ENCODE data around the gene HAGH.
"Not testable (repeated sequence)": the region's sequence is repeated elsewhere in the genome, so short reads cannot be mapped to it uniquely, and the experiment has no call there.

HAGH gene

DNA sequence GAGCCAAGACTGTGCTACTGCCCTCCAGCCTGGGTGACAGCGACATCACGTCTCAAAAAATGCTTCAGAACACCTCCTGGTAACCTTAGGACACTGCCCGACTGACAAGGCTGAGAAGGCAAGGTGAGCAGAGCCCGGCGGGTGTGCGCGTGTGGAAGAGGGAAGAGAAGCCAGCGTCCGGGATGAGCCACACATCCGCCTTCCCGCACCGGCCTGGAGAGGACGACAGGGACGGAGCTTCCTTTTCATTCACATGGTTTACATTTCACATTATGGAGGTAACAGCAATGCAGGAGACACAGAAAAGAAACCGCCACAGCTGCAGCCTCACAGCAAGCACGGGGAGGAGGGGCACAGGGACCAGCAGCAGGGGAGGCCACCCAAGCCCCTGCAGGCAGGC is 16.5 kb downstream of the HAGH start:
- no peak for DNase-seq (ENCODE audit: low read depth)

DNA sequence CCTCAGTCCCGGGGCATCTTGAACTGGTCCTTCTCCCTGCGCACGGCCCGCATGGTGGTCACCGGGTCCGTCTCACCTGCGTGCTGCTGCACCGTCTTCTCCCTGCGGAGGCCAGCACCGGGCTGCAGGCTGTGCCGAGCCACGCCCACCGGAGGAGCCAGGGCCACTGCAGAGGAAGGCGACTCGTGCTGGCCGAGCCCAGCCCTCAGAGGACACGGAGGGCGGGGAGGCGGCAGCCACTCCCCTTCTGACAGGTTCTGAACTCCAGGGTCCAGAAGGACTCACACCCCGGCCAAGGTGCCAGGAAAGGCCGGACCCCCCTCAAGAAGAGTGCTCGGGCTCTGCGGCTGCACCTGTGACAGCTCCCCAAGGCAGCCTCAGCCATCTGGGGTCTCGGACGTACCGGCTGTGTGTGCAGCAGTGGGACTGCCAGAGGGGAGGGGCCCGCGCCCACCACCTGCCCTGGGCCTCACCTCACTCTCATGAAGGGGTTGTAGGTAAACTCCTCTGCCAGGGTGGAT is 17.3 kb downstream of the HAGH start:
- no peak for DNase-seq (ENCODE audit: low read depth)

DNA sequence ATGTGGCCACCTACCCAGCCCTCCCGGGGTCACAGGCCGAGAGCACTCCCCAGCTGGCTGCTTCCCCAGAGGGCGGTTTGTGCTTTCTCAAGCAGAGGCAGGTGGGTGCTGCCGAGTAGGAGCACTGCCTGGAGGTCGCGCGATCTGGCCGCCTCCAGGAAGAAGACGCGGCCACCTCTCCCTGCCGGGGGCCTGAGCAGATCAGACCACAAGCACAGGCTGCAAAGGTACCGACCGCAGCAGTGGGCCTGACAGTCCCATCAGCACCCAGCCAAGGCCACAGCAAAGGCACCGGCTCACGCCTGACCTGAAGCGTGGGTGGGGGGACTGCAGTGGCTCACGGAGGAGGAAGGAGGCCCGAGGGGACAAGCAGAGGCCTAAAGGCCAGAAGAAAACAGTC is 17.9 kb downstream of the HAGH start:
- DNase-seq (ENCODE audit: low read depth): no peak

DNA sequence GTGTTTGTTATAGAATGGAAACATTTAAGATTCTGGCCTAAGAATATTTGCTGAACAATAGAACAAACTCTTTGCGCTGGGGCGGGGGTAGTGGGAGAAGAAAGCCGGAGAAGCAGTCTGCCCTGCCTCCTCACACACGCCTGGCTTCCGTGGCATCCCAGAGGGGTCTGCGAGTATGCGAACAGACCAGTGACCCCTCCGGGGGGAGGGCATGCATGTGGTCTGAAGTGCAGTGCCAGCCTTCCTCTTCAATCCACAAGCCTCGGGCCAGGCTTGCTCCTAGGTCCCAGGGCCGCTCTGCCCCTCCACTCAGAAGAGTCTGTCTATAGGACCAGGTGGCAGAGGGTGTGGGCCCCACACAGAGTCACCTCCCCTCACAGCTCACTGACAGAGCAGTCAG is 19.0 kb downstream of the HAGH start:
- no peak for DNase-seq (ENCODE audit: low read depth)

DNA sequence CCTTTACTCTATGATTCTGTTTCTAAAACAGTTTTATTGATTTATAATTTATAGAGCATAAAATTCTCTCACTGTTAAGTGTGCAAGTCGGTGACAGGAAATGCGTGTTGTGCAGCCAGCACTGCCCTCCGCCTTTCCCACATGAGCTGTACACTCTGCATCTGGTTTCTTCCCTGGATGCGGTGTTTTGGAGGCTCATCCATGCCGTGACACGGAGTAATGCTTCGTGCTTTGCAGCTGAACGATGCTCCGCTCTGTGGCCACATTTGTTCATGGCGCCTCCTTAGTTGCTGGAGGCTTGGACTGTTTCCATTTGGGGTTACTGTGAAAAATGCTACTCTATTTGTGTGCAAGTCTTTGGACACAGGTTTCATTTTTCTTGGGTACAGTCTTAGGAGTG is 25.9 kb downstream of the HAGH start:
- no peak for DNase-seq (ENCODE audit: low read depth)

DNA sequence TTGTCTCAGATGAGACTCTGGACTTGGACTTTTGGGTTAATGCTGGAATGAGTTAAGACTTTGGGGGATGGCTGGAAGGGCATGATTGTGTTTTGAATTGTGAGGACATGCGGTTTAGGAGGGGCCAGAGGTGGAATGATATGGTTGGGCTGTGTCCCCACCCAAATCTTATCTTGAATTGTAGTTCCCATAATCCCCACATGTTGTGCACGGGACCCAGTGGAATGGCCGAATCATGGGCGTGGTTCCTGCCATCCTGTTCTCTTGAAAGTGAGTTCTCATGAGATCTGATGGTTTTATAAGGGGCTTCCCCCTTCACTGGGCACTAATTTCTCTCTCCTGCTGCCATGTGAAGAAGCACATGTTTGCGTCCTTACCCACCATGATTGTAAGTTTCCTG is 27.4 kb downstream of the HAGH start:
- DNase-seq (ENCODE audit: low read depth): not testable (repeated sequence)

DNA sequence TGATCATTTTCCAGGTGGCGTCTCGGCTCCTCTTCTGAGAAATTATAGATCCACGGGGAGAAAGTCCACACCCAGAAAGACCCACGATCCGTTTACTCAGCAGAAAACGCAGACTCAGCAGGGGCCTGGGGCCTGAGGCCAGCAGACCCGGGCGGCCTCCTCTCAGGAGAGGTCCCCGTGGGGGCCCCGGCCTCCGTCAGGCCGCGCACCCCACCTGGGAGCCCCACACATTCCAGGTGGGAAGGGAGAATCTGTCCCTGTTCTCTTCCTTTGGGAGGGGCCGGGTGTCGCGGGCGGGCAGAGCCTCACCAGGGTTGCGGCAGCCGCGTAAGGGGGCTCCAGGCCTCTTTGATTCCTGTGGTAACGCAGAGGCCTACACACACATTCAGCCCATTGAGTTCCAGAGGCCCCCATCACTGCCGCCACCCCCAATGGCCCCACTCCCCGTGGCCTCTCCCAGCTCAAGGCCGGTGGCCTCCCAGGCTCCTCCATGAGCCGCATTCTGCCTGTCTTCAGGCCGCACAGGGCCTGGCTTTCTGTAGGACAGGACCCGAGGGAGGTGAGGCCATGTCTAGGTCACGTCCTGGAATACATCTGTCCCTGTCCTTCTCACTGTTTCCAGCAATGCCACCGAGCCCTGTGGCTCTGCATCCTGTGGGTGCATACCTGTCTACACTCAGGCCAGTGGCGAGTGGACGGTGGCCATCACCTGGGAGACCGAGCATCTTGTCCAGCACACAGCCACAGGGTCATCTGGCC is 31.5 kb downstream of the HAGH start:
- DNase-seq (ENCODE audit: low read depth): no peak

DNA sequence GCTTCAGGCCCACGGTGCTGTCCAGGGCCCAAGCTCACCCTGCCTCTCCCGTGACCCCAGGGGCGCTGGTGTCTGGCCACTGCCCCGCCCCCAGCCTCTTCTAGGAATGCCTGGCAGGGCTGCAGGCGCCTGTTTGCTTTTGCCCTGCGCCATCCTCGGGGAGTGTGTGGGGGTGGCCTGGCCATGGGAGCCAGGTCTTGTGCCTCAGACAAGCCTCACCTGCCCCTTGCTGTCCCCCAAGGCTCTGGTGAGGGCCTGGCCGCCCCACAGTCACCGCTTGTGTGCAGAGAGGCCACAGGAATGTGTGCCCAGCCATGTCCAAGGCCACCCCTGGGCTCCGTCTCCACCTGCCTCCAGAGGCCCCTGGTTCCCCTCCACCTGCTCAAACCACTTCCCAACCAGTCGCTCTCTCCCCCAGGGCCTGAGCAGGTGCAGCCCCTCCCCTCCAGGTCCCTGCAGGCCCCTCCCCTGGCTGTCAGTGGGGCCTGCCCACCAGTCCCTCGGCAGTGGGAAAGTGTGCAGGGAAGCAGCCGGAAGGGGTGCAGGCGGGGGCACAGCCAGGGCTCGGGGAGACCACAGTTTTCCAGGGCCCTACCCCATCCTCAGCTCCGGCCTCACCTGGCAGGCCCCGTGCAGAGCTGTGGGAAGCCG is 32.3 kb downstream of the HAGH start:
- DNase-seq (ENCODE audit: low read depth): no peak

DNA sequence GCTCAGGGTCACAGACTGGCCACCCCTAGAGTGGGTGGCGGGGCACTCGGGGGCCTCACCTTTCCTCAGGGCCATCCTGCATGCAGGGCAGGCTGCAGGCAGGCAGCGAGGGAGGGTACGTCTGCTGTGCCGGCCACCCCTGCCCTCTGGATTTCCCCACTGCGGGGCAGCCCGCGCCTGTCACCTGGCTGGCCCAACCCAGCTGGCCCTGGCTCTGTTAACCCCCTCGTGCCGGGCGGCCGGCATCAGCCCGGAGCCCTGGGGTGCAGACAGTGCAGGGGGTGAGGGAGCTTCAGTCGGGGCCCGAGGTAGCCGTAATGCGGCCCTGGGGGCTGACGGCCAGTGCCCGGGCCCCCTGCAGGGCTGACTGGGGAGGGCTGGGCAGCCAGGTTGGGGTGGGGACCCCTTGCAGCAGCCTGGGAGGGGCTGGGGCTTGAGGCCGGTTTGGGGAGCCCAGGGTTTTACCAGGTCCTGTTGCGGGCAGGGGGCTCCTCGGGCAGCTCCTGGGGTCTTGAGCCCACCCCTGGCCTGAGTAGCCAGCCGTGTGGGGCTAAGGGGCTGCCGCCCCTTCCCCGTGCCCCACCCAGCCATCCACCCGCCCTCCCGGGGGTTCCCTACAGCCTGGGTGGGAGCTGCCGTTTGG is 32.9 kb downstream of the HAGH start, which contains the start of gene IGFALS:
TSS of gene IGFALS (minus strand) at position 128 of the 643 bp plus-strand sequence. CDS start at position 75, 53 bp downstream.
- DNase-seq (ENCODE audit: low read depth): no peak

DNA sequence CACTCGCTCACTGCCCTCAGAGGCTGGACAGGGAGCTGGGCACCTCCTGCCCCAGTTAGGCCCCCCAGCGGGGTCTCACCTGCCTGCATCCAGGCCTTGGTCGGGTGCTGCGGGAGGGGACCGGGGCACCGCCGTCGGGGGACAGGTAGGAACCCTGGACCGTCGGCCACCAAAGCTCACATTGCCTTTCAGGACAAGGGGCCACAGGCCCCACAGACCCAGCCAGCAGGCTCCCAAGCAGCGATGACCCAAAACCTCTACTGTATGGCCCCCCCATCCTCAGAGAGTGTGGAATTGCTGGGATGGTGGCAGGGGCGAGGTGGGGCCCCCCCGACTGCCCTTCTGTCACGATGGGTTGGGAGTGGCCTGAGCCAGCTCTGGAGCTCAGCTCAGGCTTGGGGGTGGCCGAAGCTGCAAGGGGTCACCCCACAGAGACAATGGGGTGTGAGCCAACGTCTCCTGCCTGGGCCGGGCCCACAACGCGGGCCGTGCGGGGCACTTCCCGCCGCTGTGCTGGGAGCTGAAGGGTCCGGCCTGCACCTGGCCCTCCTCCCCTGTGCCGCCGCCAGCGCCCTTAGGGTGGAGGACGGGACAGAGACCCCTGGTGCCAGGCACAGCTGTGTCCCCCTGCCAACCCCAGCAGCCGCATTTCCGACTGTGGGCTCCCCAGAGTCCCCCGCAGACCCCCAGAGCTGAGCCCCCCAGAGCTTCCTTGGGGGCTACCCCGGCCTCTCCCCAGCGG is 33.6 kb downstream of the HAGH start:
- no peak for DNase-seq (ENCODE audit: low read depth)

DNA sequence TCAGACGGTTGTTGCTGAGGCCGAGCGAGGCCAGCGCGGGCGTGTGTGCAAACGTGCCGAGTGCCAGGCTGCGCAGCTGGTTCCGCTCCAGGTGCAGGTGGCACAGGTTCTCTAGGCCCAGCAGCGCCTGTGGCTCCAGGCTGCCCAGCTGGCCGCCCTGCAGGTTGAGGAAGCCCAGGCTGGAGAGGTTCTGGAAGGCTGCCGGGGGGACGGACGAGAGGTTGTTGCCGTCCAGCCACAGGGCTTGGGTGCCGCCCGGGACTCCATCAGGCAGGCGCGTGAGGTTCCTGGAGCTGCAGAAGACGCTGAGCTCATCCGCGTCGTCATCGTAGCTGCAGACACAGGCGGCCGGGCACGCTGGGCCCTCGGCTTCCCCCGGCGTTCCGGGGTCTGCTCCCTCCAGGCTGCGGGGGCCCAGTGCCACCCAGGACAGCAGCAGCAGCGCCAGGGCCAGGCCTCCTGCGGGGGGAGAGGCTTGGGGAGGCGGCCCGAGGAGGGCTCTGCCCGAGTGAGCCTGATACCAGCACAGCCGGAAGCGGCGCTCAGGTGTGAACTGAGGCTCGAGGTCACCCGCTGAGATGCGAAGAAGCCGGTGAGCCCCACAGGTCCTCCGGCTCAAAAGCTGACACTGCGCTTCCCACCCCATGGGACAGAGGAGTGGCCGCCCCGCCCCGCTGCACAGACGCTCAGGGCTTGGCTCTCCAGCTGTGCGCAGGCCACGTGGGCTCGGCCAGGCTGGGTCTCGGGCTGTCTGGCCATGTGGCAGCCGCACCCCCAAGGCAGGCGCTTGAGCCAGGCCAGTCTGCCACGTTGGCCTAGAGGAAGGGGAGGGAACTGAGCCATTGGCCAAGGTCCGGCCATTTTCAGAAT is 34.4 kb downstream of the HAGH start:
- no peak for DNase-seq (ENCODE audit: low read depth)

DNA sequence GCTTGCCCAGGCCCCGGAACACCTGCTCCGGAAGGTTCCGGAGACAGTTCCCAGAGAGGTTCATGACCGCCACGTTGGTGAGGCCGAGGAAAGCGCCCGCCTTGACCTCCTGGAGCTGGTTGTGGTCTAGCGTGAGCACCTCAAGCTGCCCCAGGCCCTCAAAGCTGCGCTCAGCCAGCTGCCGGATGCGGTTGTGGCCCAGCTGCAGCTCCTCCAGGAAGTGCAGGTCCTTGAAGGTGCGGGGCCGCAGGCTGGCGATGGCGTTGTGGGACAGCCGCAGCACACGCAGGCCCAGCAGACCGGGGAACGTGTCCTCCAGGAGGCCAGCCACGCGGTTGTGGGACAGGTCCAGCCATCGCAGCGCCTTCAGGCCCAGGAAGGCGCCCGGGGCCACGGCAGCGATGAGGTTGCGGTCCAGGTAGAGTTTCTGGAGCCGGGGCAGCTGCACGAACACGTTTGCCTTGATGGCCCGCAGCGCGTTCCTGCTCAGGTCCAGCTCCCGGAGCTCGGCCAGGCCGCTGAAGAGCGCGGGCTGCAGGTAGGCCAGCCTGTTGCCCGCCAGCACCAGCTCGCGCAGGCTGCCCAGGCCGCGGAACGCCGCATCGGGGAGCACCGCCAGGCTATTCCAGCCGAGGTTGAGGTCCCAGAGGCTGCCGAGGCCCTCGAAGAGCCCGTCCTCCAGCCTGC is 35.2 kb downstream of the HAGH start:
- DNase-seq (ENCODE audit: low read depth): no peak

DNA sequence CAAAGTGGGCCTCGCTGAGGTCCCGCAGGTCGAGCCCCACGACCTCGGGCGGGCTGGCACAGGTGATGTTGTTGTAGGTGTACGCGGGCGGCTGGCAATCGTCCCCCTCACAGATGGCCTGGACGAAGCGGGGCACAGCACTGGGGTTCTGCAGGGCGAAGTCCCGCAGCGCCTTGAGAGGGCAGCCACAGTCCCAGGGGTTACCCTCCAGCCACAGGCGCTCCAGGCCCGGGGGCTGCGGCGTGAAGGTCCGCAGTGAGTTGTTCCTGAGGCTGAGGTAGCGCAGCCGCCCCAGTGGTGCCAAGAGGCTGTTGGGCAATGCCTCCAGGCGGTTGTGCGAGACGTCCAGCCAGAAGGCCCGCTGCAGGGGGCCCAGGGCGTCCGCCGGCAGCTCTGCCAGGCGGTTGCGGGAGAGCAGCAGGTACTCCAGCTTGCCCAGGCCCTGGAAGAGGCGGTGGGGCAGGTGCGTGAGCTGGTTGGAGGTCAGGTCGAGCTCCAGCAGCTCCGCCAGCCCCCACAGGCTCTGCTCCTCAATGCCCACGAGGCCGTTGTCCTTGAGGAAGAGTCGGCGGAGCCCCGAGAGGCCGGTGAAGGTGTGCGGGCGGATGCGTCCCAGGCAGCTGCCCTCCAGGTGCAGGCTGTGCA is 35.9 kb downstream of the HAGH start:
- no peak for DNase-seq (ENCODE audit: low read depth)

DNA sequence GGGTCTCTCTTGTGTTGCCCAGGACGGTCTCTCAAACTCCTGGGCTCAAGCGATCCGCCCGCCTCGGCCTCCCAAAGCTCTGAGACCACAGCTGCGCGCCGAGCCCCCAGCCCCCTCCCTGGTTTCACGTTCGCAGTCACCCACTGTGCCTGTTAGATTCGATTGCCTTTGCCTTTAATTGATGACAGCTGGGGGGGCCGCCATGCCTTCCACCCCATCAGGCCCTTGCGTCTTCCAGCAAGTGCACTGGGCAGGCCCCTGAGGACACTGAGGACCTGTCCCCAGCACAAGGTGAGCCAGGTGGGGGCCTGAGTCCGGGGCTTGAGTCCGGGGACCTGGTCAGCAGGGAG is 36.4 kb downstream of the HAGH start:
- DNase-seq (ENCODE audit: low read depth): no peak

DNA sequence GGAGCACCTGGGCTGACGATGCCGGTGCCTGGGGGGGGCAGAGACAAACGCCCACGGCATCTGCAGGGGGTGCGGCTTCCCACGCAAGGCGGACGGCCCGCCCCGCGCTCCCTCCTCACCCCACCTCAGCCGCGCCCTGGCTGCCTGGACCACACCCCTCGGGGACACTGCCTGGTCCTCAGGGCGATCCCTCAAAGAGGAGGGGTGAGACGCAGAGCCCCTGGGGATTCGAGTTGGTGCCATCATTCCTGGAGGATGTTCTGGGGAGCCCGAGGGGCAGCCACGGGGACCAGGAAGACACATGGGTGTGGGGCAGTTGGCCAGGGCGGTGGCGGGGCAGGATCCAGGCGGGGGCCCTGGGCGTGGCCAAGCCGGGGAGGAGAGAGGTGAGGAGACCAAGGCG is 37.0 kb downstream of the HAGH start:
- DNase-seq (ENCODE audit: low read depth): no peak

DNA sequence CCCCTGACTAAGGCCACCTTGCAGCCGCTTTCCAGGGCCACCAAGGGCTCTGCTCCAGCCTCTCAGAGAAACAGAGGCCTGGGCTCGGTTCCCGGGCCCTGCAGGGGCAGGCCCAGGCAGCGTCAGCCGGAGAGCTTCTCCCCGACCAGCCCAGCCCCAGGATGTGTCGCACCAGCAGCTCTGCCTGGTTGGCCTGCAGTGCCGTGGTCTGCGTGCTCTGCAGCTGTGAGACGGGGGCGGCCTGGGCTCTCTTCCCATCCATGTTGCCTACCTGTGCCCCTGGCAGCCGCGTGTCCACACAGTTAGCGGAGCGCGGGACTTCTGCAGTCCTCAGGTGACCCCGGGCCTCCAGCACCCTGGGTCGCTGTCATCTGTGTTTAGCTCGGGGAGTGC is 37.9 kb downstream of the HAGH start:
- DNase-seq (ENCODE audit: low read depth): no peak

DNA sequence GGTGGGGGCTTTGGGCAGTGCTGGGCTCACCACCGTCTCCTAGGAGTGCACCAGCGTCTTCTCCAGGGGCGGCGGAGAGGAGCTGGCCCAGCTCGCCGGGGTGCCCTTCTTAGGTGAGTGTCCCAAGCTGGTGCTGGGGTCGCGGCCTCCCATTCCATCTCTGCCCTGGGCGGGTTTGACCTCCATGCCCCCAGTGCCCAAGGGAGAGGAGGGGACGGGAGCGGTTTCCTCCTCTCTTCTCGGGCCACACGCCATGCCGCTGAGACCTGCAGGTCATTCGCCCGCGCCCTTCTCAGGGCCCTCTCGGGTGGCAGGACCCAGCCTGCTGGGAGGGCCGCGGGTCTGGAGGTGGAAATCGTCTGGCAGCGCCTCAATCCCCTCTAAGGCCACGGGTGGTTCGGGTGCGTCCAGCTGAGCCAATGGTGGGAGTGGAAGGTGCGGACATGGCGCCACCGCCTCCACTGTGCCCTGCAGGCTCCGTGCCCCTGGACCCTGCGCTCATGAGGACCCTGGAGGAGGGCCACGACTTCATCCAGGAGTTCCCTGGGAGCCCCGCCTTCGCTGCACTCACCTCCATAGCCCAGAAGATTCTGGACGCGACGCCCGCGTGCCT is 38.4 kb downstream of the HAGH start:
- DNase-seq (ENCODE audit: low read depth): no peak

DNA sequence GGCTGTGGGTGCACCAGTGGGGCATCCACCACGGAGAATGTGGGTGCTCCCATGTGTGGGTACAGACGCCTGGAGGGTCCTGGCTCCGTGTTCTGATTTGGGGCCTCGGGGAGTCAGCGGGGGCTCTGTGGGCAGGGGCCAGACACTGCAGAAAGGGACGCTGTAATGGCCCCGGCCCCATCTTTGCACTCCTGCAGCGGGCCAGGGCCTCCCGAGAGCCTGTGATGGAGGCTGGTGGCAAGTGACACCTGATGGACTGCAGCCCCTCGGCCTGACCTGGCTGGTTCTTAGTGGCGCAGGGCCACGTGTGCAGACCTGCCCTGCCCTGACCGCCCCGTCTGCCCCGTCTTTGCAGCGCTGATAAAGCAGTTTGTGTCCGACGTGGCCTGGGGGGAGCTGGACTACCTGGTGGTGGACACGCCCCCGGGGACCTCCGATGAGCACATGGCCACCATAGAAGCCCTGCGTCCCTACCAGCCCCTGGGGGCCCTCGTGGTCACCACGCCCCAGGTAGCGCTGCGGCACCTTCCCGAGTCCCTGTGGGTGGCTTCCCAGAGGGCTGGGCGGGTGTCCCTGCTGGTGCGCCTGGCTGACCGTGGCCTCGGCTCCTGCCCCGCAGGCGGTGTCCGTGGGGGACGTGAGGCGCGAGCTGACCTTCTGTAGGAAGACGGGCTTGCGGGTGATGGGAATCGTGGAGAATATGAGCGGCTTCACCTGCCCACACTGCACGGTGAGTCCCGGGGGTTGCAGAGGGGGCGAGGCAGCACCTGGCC is 39.1 kb downstream of the HAGH start:
- DNase-seq (ENCODE audit: low read depth): no peak

DNA sequence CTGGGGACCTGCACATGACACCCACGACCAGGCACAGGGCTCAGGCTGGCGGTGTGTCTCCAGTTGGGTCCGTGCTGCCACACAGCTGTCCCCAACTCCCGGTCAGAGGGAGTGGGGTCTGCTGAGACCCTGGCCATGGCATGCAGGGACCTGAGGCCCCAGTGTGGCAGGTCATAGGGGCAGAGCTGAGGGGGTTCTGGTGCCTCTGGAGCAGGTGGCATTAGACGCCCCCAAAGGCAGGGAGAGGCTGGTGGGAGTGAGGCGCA is 39.6 kb downstream of the HAGH start:
- DNase-seq (ENCODE audit: low read depth): no peak

Measured in T-helper 22 cell (primary cell).